Psoas muscle (tissue), 8 donors: Measurements from ENCODE around the gene CPAMD8. TPM values are rescaled to one million over a fixed set of nuclear protein-coding genes. Genes with fewer than 3 reads are reported as not detected.
A peak's percentile ranks its signal among the peaks of the same experiment; 100 is the strongest.

Experiments
- ATAC-seq, 4 donors: fragments of 200-7000 bp; cut with Tn5 transposase; one replicate each; pipeline ENCODE4 v1.9.1; 2020; ENCODE audit warnings: moderate library complexity in 3 of 4, mild to moderate bottlenecking in 2 of 4
- DNase-seq, 2 donors: peaks; one replicate each; pipeline ENCODE4 v3.0.0-alpha.2; 2020
- H3K27ac ChIP-seq: fragments of 200-600 bp; one replicate; pipeline ENCODE4 v1.8.0; 2022
- H3K27me3 ChIP-seq, 3 donors: fragments of 200-600 bp in 1 of 3; one replicate each; pipeline versions ENCODE4 v1.6.1 to v1.8.0; 2013 to 2022; ENCODE audit warnings: low read length in 2 of 3, mild to moderate bottlenecking in 2 of 3, moderate library complexity in 1 of 3; ENCODE audit not compliant: insufficient read depth in 3 of 3
- H3K36me3 ChIP-seq, 2 donors: fragments of 200-600 bp in 1 of 2; one replicate each; pipeline versions ENCODE4 v1.6.1 to v1.8.0; 2013 to 2022; ENCODE audit warnings: low read depth in 1 of 2, mild to moderate bottlenecking in 1 of 2, moderate library complexity in 1 of 2; ENCODE audit not compliant: insufficient read depth in 1 of 2
- H3K4me1 ChIP-seq: fragments of 200-600 bp; one replicate; pipeline ENCODE4 v1.8.0; 2022
- H3K4me3 ChIP-seq: fragments of 200-600 bp; one replicate; pipeline ENCODE4 v1.8.0; 2022; ENCODE audit warnings: mild to moderate bottlenecking
- H3K9me3 ChIP-seq: fragments of 200-600 bp; one replicate; pipeline ENCODE4 v1.8.0; 2022
- CTCF ChIP-seq: fragments of 200-600 bp; IDR thresholded peaks from one replicate; pipeline ENCODE4 v1.8.0; 2022; ENCODE audit warnings: antibody characterized with exemption
- WGBS, 3 donors: extraction: QIAGEN DNeasy Blood & Tissue Kit; methylation state at CpG; one replicate each; pipeline versions ENCODE4 v1.1.6 to v1.1.7; 2013; 5-methylcytosine and 5-hydroxymethylcytosine counted together
- intact Hi-C, 2 donors: fragments of 100-400 bp; cut with DNase I; formaldehyde crosslinking; loops; one replicate each; pipeline versions ENCODE4 v1.11.0 to v1.14.2; 2022
- polyA plus RNA-seq, 3 donors: library from polyadenylated mRNA; stranded (reverse); fragments of 200-250 nt; gene quantifications; one replicate each; pipeline ENCODE4 v1.2.3, GENCODE V29; 2013
- total RNA-seq, 4 donors: library from RNA; stranded (reverse); fragmentation: NEBNext Ultra II Directional in 2 of 4; extraction: Animal tissue kit (Norgen Biotek cat#: 25700) in 2 of 4; gene quantifications; one replicate each; pipeline versions ENCODE4 v1.2.1 to v1.2.4, GENCODE V29; 2021 to 2023
- donor health status: healthy with polysubstance abuse.
- donor health status: DM: no; HTN: no; CAD: no; lungs with moderate emphysema.
- donor health status: Bipolar disorder and iron deficiency.
- donor health status: healthy.
- donor health status: DM: yes; HTN: yes; CAD: no.
- donor health status: DM: no; HTN: no; CAD: no.
- donor health status: DM: no; HTN: no; CAD: no.
- donor health status: DM: yes; HTN: yes; CAD: no.

The CPAMD8 gene
- total and polyA plus RNA-seq, 7 donors = 3.2 to 9.9 (median 8.2) TPM

- DNase-seq (no peak), ATAC-seq (peak in 1 of 4 donors; percentile 49)
- Histone ChIP-seq H3K4me1 (no peaks in the 10 kb centered on the region), H3K4me3 (no peak overlapping the region), H3K36me3 (no peaks in the 10 kb centered on the region), H3K27ac (no peak overlapping the region), H3K27me3 (peaks cover 0 to 16% (median 4%) of the 10 kb centered on the region in 3 donors), H3K9me3 (no peaks in the 10 kb centered on the region)
- TF ChIP-seq CTCF = no peak
- intact Hi-C loops = no loop called here
- 3 to 6% (median 4%) methylated on average over 11 of the region's 11 CpGs for WGBS, 3 donors
Measured at GRCh38 chr19:17041976-17042375, 15.4 kb upstream of the CPAMD8 start.

GRCh38 chr19:17037966-17038500 lies 11.4 kb upstream of the CPAMD8 start:
- DNase-seq = no peak
- no peak for TF ChIP-seq CTCF
- Histone ChIP-seq H3K27me3 (peaks cover 0 to 16% (median 4%) of the 10 kb centered on the region in 3 donors), H3K4me3 (no peak overlapping the region), H3K9me3 (no peaks in the 10 kb centered on the region), H3K36me3 (no peaks in the 10 kb centered on the region), H3K27ac (no peak overlapping the region), H3K4me1 (no peaks in the 10 kb centered on the region)
- ATAC-seq = no peak
- intact Hi-C loops = no loop called here
- 35 to 42% (median 42%) methylated on average over 15 of the region's 15 CpGs for WGBS, 3 donors

- 87 to 93% (median 91%) methylated on average over 6 of the region's 6 CpGs for WGBS, 3 donors
- Histone ChIP-seq H3K27me3 (peaks cover 0 to 16% (median 3%) of the 10 kb centered on the region in 3 donors), H3K27ac (no peak overlapping the region), H3K4me3 (no peak overlapping the region), H3K36me3 (no peaks in the 10 kb centered on the region), H3K4me1 (no peaks in the 10 kb centered on the region), H3K9me3 (no peaks in the 10 kb centered on the region)
- intact Hi-C loops = no loop called here
- DNase-seq = no peak
- TF ChIP-seq CTCF = no peak
- ATAC-seq = no peak
Measured at GRCh38 chr19:17037184-17037583, 10.6 kb upstream of the CPAMD8 start.

GRCh38 chr19:17036640-17037039 lies 10.0 kb upstream of the CPAMD8 start:
- H3K9me3 ChIP-seq = no peaks in the 10 kb centered on the region
- H3K4me1 ChIP-seq = no peaks in the 10 kb centered on the region
- no peaks in the 10 kb centered on the region for H3K36me3 ChIP-seq
- DNase-seq = no peak
- WGBS, 3 donors = 73 to 80% (median 78%) methylated on average over 4 of the region's 4 CpGs
- H3K4me3 ChIP-seq = no peak overlapping the region
- no peak overlapping the region for H3K27ac ChIP-seq
- TF ChIP-seq CTCF = no peak
- no peak for ATAC-seq
- intact Hi-C loops = no loop called here
- peaks cover 0 to 16% (median 2%) of the 10 kb centered on the region in 3 donors for H3K27me3 ChIP-seq

- no peak for TF ChIP-seq CTCF
- DNase-seq (no peak), ATAC-seq (no peak)
- Histone ChIP-seq H3K27ac (no peak overlapping the region), H3K27me3 (peaks cover 0 to 15% (median 0%) of the 10 kb centered on the region in 3 donors), H3K4me3 (no peak overlapping the region), H3K36me3 (no peaks in the 10 kb centered on the region), H3K9me3 (no peaks in the 10 kb centered on the region), H3K4me1 (no peaks in the 10 kb centered on the region)
- WGBS, 3 donors = 75 to 80% (median 76%) methylated on average over 15 of the region's 15 CpGs
- intact Hi-C loops = no loop called here
Measured at GRCh38 chr19:17035842-17036424, 9.3 kb upstream of the CPAMD8 start.
